ENCODE data around the gene HIGD1B.

HIGD1B gene

GRCh38 chr17:44878627-44879221 is 31.0 kb downstream of the HIGD1B start:
- TF ChIP-seq CTCF (IDR thresholded peaks at IDR 0.05; ENCODE audit: borderline replicate concordance, insufficient read depth, low read depth, low read length) = peak; percentile 24; the same call in 1 of the 2 replicates
- H3K4me3 ChIP-seq (ENCODE audit: low read depth, low read length) = no peak overlapping the region

- H3K4me3 ChIP-seq (ENCODE audit: low read depth, low read length) = no peak overlapping the region
- TF ChIP-seq CTCF (IDR thresholded peaks at IDR 0.05; ENCODE audit: borderline replicate concordance, insufficient read depth, low read depth, low read length) = no peak
Observed at GRCh38 chr17:44879376-44879775, 31.7 kb downstream of the HIGD1B start.

GRCh38 chr17:44880062-44880461 is 32.4 kb downstream of the HIGD1B start:
- TF ChIP-seq CTCF (IDR thresholded peaks at IDR 0.05; ENCODE audit: borderline replicate concordance, insufficient read depth, low read depth, low read length) = no peak
- H3K4me3 ChIP-seq (ENCODE audit: low read depth, low read length) = no peak overlapping the region

- H3K4me3 ChIP-seq (ENCODE audit: low read depth, low read length) = no peak overlapping the region
- TF ChIP-seq CTCF (IDR thresholded peaks at IDR 0.05; ENCODE audit: borderline replicate concordance, insufficient read depth, low read depth, low read length) = no peak
Observed at GRCh38 chr17:44881145-44881544, 33.5 kb downstream of the HIGD1B start.

- no peak overlapping the region for H3K4me3 ChIP-seq (ENCODE audit: low read depth, low read length)
- no peak for TF ChIP-seq CTCF (IDR thresholded peaks at IDR 0.05; ENCODE audit: borderline replicate concordance, insufficient read depth, low read depth, low read length)
Observed at GRCh38 chr17:44884941-44885340, 37.3 kb downstream of the HIGD1B start.

GRCh38 chr17:44887016-44887415 is 39.3 kb downstream of the HIGD1B start:
- no peak for TF ChIP-seq CTCF (IDR thresholded peaks at IDR 0.05; ENCODE audit: borderline replicate concordance, insufficient read depth, low read depth, low read length)
- no peak overlapping the region for H3K4me3 ChIP-seq (ENCODE audit: low read depth, low read length)

All from GM12875 (cell line).